ENCODE measurements around the gene TREM2. TPM values are rescaled to one million over a fixed set of nuclear protein-coding genes. Genes with fewer than 3 reads are reported as not detected.

The TREM2 gene
- total RNA-seq, 1 donor from 2014 or later: 0.35 TPM

DNA sequence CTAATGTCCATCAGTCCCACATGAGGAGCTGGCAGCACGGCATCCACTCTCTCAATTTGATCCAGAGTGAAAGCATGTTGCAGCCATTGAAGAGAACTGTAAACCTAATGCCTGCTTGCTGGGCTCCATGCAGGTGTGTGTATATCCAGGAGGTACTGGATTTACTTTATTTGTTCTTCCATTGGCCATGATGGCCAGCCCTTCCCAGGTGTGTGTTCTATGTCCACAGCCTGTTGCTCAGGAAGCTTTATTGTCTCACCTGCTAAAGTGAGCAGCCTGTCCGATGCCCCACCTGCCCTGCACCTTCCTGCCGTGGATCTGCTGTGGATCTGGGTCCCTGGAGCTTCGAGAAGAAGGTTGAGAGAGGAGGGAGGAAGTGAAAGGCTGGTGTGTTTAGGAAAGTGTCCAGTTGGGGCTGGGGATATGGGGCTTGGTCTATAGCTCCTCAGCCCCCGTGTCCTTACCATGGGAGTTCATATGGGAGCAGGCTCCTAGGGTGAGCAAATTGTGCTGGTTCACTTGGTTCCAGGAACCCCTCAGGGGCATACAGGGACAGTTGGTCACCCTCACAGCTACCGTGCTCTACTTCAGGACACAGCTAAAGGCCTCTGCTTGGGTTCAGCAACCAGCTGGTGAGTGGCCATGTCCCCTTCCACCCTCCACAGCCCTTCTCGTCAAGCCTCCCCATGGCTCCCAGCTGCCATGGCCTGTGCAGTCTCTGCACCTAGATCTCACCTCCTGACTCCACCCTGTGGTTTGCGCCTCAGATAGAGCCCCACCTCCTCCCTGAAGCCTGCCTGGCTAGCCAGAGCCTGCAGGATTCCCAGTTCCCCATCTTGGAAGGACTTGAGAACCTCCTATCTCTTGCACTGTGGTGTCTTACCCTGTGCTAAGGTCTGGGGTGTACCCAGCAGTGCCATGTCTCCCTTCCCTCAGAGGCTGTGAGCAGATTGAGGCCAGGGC lies 25.3 kb upstream of the TREM2 start:
- ATAC-seq (ENCODE audit: poor library complexity) (no peak), DNase-seq (no peak)
- intact Hi-C loops (cut with DNase I): no loop called here

DNA sequence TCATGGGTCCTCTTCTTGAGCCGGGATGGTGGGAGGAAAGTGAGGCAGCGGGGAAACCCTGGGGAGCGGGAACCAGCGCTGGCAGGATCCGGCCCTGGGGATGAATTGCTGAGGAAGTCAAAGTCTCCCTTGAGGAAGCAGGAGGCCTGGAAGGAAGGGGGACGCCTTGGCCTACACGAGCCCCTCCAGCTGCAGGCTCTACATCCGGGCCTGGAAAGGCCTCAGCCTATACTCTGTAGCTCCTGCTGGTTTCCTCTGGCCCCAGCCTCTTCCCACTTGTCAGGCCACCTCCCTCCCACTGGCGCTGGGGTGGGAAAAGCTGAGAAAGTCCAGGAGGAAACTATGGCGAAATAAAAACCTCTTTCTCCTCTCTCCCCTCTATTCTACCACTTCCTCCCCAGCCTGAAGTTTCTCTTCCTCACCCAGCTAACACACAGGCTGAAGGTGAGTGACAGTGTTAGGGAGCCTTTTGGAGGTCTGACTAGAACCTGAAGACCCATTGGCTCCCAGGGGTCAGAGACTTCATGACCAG lies 23.2 kb upstream of the TREM2 start:
- ATAC-seq (ENCODE audit: poor library complexity) (no peak), DNase-seq (no peak)

DNA sequence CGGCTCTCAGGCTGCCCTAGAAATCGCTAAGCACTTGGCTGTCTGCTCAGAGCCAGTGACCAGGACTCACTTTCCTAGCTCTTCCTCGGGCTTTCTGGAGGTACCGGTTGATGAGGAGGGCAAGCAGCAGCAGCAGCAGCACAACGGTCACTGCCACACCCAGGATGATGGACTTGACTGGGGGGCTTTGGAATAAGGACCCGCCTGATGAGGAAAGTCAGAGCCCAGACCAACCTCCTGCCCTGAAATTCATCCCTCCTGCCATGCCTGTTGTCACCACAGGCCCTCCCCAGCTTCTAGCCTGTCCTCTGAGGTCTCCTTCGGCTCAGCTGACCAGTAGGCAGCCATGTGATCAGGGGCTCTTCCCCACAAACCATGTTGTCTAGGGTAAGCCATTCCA lies 21.8 kb upstream of the TREM2 start:
- no peak for DNase-seq
- intact Hi-C loops (cut with DNase I): no loop called here
- no peak for ATAC-seq (ENCODE audit: poor library complexity)

More for the DNA sequence above, 23.2 kb upstream of the TREM2 start:
- intact Hi-C loops (cut with DNase I): no loop called here

DNA sequence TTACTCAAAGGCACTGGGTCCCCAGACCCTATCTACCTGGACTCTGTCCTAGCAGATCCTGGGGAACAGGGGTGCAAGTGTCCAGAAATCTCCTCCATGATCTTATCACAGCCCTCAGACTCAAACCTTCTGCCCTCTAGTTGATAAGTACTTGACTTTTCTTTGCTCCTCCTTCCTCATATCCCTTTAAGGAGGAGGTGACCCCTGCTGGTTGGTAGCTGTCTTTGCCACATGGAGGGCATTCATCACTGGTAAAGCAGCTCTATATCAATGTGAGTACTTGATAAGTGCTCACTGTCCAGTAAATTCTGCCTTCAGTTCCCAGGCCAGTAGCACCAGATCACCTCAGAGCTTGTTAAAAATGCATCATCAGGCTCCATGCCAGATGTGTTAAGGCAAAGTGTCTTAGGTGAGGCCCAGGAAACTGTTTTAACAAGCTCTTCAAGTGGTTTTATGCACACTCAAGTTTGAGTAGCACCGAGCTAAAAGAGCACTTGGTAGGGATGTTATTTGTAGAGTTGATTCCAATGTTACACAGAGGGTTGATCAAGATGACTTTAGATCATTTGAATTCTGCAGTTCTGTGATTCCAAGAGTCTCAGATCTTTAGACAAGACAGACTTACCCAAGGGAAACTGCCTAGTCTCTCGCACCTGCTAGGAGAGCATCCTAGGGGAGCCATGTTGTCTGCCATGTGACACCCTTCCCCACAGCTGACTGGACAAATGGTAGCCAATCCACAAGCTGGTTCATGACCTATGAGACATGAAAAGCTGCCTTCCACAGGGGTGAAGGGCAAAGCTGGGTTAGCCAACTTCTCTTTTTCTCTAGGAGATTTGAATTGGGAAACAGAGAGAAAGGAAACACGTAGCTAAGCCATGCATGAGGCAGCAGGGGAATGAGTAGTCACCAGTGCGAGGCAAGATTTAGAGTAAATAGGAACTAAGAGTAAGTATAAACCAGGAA lies 19.4 kb upstream of the TREM2 start:
- intact Hi-C loops (cut with DNase I): no loop called here
- DNase-seq (no peak), ATAC-seq (ENCODE audit: poor library complexity) (peak; percentile 71)

DNA sequence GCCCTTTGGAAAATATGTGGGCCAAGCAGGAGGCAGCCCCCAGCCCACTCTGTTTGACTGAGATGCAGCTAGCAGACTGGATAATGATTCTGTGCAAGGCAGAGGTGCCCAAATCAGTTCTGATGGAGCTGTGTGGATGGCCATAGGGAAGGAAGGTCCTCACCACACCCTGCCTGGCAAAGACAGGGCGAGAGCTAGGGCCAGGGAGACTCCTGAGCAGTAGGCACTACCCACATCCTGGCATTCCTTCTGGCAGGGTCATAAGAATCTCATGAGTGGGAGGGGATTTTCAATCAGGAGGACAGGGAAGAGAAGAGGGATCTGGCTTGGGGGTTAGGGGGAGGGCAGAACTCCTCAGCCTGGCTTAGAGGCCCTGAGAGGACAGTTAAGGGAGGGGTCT lies 18.6 kb upstream of the TREM2 start:
- no peak for ATAC-seq (ENCODE audit: poor library complexity)
- no peak for DNase-seq
- intact Hi-C loops (cut with DNase I): no loop called here

DNA sequence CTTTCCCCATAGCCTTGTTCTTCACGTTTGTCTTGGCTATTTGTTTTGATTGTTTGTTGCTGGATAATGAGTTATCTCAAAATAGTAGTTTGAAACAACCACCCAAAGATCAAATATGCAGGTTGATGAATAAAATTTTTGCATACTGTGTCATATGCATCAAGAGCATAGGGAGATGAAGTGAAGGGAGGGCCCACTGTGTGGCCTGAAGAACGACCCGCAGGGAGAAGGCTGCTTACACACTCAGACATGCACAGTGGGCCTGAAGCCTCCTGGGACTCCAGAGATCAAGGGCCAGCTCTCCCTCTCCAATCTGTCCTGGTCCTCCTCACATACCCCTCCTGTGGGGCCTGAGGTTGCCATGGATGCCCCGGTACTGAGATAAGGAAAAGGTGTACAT lies 16.2 kb upstream of the TREM2 start:
- intact Hi-C loops (cut with DNase I): no loop called here
- ATAC-seq (ENCODE audit: poor library complexity): no peak
- no peak for DNase-seq

DNA sequence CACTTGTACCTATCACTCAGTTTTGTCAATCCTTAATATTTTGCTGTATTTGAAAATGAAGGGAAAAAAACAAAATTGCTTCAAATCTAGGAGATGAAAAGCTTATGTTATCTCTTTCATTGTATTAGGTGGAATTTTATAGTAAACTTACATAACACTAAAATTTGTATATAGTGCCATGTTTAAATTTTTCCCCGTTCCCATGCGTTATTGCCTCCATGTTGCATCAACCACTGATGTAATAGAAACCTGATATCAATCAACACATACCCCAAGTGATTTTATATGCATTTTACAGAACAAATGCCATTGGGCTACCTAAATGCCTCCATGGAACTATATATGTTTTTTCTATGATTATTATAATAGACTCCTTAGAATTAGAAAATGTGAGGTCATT lies 14.8 kb upstream of the TREM2 start:
- ATAC-seq (ENCODE audit: poor library complexity) (no peak), DNase-seq (no peak)
- intact Hi-C loops (cut with DNase I): no loop called here

DNA sequence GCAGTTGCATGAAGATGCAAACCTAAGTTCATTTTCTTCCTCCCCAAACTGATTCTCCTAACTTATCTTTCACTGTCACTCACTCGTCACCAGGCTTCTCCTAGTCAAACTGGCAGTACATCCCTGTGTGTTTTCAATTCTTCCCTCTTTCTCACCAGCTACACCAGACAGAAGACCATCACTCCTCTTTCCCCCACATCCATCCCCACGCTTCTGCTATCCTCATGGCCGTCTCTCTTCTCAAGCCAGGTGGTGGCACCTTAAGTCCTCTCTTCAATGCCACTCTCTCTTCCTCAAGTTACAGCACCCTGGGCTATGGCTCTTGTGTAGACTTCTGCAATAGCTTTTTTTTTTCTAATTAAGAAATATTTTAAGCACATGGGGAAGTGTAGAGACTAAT lies 14.4 kb upstream of the TREM2 start:
- intact Hi-C loops (cut with DNase I): no loop called here
- ATAC-seq (ENCODE audit: poor library complexity): no peak
- DNase-seq: no peak

DNA sequence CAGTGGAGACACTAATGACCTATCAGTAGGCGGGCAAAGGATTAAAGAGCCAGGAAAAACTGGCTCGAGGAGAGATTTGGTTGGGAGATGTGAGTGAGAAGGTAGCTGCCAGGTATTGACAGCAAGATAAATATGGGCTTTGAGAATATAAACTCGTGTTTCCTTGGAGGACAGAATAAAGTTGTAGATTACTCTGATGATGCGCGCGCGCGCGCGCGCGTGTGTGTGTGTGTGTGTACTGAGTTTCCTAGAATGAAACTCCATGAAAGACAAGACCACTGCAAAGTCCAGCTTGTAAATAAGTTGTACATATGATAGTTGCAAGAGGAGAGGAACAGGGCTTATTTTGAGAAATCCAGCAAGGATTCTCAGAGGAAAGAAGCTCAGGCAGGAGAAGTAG lies 13.3 kb upstream of the TREM2 start:
- DNase-seq (no peak), ATAC-seq (ENCODE audit: poor library complexity) (no peak)
- intact Hi-C loops (cut with DNase I): no loop called here

DNA sequence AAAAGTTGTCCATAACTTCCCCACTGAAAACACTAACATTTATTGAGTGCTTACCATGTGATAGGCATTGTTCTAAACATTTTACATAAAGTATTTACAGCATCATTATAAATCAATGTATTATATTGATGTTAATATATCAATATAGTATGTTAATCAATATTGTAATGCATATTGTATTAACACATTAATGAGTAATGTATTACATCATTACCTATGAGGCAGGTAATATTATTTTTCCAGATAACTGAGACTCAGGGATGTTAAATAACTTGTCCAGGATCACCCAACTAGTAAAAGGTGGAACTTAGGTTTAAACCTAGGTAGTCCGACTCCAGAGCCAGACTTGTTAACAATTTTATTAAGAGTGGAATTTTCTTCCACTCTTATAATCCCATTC lies 12.2 kb upstream of the TREM2 start:
- ATAC-seq (ENCODE audit: poor library complexity) (no peak), DNase-seq (no peak)
- intact Hi-C loops (cut with DNase I): no loop called here

DNA sequence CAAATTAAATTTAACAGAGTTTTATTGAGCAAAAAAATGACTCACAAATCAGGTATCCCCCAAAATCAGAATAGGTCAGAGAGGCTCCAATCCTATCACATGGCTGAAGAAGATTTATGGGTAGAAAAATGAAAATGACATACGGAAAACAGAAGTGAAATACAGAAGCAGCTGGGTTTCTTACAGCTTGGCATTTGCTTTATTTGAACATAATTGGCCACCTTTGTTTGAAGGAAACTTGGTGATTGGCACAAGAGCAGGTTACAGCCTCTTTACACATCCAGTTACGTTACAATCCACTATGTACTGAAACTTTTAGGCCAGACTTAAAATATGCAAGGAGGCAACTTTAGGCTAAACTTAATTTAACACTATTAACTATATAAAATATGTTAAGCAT lies 11.7 kb upstream of the TREM2 start:
- ATAC-seq (ENCODE audit: poor library complexity) (no peak), DNase-seq (no peak)
- intact Hi-C loops (cut with DNase I): no loop called here

DNA sequence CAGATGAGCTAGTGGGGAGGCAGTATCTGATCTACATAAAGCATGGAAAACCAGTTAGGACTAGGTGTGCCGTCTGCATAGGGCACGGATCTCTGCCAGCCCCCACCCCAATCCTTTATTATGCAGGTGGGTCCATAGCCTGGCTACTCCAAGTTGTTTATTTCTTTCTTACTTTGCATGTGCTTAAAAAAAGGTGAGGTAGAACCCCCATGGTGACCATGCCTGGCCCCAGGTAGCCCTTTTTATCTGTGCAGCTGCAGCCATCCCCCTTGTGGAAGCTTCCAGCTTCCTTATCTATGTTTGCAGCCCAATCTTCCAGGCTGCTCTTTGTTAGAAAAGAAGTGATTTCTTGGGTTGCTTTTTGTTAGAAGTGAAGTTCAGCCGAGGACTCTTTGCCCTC lies 9.0 kb upstream of the TREM2 start:
- DNase-seq (no peak), ATAC-seq (ENCODE audit: poor library complexity) (no peak)
- intact Hi-C loops (cut with DNase I): no loop called here

DNA sequence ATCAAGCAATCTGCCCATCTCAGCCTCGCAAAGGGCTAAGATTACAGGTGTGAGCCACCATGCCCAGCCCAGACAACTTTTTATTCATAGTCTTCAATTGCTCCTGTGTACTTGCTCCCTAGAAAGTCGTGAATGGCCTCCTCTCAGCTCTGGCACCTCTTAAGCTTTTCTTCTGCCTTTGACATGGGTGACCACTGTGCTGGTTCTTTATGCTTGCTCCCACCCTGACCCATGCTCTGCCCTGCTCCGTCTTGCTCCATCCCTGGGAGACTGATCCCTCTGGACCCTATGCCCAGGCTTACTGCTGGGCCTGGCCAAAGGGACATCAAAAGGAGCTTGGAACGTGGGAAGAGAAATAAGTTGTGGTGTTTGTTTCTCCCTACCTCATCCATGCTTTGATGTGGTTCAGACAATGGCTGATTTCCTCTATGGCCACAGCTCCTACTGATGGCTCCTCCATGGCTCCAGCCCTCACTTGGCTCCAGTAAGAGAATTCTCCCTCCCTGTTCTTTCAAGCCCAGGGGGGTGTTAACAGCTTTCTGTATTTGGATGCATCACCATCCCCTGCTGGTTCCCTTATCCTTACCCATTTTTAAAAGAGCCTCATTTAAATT lies 7.7 kb upstream of the TREM2 start:
- intact Hi-C loops (cut with DNase I): no loop called here
- ATAC-seq (ENCODE audit: poor library complexity): no peak
- no peak for DNase-seq

DNA sequence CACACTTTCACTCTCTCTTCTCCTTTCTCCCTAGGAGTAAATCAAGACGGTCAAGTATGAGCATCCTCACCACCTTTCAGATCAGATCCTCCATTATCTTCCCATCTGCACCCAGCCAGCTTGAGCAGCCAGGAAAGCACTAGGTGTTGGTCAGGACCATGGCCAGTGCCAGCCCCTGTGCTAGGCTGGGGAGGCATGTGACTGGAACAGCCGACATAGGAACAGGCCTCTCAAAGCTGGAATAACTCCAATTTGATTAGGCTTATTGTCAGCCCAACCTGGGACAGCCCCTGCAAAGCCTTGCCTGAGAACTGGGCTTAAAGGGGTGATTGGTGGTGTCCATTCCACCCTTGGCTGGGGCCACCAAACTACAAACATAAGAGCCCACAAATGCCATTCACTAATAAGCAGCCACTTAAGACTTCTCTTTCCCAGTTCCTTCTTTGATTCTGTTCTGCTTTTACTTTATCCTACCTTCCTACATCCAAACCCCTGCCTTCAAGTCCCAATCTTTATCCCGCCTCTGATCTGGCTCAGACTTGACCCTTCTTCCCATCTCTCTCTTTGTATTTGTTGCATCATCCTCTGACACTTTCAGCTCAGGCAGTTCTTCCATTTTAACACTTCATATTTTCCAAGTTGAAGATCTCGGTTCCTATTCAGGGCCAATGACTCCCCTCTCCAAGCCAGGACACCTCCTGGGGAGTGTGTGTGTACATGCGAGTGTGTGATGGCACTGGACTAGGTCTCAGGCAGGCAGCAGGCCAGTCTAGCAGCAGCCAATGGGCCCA lies 4.5 kb upstream of the TREM2 start:
- no peak for DNase-seq
- ATAC-seq (ENCODE audit: poor library complexity): no peak
- intact Hi-C loops (cut with DNase I): no loop called here

DNA sequence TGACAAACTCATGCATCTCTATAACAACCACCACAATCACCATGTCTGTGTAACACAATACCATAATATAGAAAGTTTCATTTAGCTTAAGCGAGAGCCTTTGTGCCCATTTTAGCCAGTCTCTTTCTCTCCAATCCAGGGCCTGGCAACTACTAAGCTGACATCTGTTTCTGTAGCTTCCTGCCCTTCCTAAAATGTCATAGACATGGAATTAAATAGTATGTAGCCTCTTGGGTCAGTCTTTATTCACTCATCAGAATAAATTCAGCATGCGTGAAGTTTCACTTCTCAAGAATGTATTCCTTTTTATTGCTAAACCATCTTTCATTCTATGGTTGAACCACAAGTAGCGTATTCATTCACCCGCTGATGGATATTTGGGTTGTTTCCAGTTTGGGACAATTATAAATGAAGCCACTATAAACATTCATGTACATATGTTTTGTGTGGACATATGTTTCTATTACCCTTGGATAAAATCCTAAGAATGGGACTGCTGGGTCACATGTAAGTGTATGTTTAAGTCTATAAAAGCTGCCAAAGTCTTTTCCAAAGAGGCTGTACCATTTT lies 1.7 kb upstream of the TREM2 start:
- intact Hi-C loops (cut with DNase I): no loop called here
- ATAC-seq (ENCODE audit: poor library complexity): no peak
- DNase-seq: no peak

DNA sequence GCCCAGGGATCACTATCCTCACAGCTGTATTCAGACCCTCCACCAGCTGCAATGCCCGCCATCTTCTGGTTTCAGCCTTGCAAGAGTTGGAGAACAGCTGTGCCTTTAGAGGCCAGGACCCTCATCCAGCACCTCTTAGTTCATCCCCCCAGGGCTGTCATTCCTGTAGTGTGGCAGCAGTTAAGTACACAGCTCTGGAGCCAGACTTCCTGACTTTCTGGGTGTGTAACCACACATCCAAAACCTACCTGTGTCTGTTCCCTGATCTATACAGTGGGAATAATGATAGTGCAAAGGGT lies 452 bp upstream of the TREM2 start:
- DNase-seq (no peak), ATAC-seq (ENCODE audit: poor library complexity) (no peak)
- intact Hi-C loops (cut with DNase I): no loop called here

DNA sequence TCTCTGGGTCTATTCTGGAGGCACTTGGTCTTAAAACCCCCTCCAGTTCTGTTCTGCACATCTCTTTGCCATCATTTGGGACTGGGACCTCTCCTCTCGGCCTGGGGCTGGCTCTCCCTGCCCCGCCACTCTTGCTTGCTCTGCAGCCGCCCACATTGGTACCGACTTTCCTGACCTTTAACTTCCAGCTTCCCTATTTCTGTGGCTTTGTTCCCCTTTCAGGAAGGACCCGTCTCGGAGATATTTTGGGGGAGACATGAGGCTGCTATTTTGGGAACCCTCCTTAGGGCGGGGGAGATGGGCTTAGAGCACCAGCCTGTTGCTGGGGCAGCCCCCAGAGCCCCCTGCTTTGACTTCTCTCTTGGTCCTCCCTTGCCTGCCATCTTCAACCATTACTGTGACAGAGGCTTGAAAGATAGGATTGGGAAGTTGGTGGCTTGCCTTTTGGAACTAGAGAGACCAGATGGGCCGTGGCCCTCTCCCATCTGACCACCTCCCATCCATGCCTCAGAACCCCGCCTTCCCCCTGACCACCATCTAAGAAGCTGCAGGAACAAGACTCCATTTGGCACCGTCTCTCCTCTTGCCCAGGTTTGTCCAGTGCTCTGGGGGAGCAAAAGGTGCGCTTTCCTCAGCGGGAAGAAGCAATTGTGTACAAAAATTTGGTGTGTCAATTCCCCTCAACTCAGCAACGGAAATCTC lies 914 bp downstream of the TREM2 start:
- no peak for ATAC-seq (ENCODE audit: poor library complexity)
- no peak for DNase-seq
- intact Hi-C loops (cut with DNase I): no loop called here

DNA sequence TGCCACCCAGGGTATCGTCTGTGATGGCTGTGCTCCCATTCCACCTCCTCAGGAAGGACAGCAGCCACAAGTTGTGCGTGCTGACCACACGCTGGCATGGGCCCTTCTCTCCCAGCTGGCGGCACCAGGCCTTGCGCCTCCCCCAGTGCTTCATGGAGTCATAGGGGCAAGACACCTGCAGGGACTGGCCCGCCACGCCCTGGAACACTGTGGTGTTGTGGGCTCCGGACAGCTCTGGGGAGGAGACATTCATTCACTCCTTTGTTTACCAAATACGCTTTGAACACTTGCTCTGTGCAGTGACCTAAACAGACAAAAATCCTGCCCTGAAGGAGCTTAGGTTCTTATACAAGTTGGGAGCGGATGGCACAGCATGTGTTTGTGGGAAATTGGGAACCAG lies 1.5 kb downstream of the TREM2 start:
- no peak for ATAC-seq (ENCODE audit: poor library complexity)
- no peak for DNase-seq
- intact Hi-C loops (cut with DNase I): no loop called here
